Fibroblast of upper back skin (primary cell): ENCODE results near the gene KLHL33.
"Not testable (repeated sequence)": the region's sequence is repeated elsewhere in the genome, so short reads cannot be mapped to it uniquely, and the experiment has no call there.

Experiments
- DNase-seq: peaks from one replicate; pipeline ENCODE4 v3.0.0-alpha.2; 2013

The KLHL33 gene

DNA sequence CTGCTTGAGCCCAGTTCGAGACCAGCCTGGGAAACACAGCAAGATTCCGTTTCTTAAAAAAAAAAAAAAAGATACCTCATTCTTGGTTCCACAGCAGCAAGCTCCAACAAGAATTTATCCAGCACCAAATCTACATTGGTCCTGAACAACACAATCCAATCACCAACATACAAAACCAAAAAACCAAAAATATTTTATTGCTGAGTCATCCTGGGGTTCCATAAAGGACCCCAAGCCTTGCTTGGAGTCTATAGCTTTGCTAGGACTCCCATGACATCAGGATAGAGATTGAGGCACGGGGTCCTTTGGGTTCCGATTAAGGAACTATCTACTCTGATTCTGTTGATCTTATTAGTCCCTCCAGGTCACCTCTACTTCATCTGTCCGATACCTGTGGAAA, 10.9 kb upstream of the KLHL33 start:
- DNase-seq, result no peak

DNA sequence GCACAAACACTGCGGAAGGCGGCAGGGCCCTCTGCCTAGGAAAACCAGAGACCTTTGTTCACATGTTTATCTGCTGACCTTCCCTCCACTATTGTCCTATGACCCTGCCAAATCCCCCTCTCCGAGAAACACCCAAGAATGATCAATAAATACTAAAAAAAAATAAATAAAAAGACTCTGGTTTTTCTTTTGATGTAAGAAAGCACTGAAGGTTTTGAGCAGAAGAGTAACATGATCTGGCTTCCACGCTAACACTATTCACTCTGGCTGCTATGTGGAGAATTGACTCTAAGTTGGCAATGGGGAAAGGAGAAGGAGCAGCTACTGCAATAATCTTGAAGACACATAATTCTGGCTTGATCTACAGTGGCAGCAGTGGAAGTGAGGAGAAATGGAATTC, 7.7 kb upstream of the KLHL33 start:
- not testable (repeated sequence) for DNase-seq

- no peak for DNase-seq
Measured at GRCh38 chr14:20441461-20441860, 5.5 kb upstream of the KLHL33 start.

GRCh38 chr14:20440882-20441281, 4.9 kb upstream of the KLHL33 start:
- no peak for DNase-seq

DNA sequence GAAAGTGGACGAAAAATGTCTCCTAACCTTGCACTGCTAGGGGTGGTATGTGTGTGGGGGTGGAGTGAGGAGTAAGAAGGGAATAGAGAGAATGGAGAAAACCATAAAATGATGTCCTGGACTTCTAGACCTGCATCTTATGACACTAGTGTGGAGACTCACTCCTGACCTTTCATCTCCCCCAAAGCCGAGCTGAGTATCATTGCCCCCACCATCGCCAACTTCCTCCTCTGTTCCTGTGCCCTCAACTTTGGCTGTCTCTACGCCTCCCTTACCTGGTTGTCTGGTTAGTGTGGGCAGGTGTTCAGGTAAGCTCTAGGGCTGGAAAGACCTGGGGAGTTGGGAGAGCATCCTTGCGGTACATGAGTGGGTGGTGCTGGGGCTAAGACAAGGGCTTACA, 4.5 kb upstream of the KLHL33 start:
- DNase-seq, result no peak

DNA sequence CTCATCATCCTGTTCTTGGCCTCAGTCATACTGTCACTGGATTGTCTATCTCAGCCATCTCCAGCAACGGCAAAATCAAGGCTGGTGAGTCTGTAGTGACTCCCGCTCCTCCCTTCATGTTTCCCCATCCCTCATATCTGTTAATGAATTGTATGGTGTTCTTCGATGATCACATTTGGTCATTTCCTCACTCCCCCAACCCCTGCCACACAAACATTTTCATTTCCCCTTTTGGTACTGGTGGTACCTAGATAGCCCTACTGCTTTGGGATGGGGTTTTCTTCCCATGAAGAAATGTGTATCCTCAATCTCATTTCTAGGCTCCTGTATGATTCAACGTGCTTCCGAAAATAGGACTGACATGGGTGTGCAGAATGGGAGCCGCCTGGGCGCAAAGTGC, 2.7 kb upstream of the KLHL33 start:
- DNase-seq, result no peak

DNA sequence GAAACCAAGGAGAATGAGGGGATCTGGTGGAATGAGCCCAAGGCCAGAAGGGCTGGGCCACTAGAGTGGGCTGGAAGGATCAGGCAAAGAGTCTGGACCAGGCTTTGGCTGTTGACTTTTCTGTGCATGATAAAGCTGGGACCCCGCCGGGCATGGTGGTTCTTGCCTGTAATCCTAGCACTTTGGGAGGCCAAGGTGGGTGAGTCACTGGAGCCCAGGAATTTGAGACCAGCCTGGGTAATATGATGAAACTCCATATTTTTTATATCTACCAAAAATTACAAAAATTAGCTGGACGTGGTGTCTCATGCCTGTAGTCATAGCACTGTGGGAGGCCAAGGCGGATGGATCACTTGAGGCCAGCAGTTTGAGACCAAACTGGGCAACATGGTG, 393 bp upstream of the KLHL33 start:
- DNase-seq, result peak; percentile 83

DNA sequence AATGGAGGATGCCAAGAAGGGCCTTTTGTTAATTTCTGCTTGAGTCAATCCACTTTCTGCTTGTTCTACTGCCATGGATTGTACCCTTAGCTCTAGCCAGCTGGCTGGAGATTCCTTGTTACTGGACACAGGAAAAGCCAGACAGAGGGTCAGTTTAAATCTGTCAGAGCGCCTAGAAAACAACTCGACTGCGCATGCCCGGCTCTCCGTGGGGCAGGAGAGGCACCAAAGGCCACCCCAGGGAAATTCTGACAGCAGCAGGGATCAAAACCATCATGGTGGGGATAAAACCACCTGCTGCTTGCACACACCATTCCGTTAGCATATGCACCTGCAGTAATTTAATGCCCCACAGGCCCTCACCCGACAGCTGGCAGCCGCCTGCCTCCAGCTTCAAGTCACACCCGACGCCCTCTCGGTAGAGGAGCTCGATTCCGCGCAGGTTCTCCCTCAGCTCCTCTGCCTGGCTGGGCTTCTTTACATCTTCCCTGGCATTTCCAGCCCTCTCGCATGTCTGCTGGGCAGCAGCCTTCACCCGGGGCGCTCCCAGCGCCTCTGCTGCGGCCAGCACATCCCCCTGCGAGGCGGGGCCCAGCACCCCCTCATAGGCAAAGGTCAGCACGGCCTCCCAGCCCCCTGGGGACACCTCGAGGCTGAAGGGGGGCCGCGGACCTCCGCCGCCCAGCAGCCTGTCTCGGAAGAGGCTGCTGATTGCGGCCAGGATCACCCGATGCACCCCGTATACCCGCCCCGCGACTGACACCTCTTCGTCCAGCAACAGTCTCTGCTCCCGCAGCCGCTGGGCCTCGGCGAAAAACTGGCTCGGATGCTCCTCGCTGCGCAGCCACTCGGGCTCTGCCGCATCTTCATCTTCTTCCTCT, 1.0 kb downstream of the KLHL33 start:
- no peak for DNase-seq

DNA sequence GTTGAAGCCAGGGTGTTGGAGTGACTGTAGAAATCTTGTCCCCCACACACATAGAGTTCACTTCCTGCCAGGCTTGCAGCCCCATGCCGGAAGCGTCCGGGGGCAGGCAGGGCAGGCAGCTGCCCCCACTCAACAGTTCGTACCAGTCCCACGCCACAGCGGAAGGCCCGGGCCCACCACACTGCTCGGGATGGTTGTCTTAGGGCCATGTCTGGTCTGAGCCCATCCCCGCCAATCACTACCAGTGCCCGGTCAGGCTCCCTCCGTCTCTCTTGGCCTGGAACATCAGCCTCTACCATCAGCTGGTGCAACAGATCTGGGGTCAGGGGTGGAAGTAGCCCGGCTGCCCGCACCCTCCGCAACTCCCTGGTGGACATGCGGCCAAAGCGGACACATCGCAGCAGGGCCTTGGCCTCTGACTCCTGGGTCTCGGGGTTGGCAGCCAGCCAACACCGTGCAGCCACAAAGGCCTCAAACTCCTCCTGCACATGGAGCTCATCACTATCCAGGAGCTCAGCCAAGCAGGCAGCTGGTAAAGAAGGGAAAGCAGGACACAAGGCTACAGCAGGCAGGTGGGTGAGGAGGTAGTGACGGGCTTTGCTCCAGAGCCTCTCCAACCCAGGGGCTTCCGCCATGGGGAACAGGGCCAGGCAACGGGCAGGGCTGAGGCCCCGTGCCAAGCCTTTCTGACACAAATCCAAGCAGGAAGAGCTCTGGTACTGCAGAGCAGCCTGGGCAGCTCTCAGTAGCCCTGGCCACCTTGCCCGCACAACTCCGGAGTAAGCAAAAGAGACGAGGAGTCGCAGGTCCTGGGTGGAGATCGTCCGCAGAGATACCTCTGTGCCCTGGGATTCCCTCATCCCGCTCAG, 5.9 kb downstream of the KLHL33 start:
- no peak for DNase-seq

GRCh38 chr14:20428802-20429201, 7.2 kb downstream of the KLHL33 start:
- DNase-seq, result no peak

GRCh38 chr14:20428010-20428365, 8.0 kb downstream of the KLHL33 start:
- DNase-seq, result no peak

DNA sequence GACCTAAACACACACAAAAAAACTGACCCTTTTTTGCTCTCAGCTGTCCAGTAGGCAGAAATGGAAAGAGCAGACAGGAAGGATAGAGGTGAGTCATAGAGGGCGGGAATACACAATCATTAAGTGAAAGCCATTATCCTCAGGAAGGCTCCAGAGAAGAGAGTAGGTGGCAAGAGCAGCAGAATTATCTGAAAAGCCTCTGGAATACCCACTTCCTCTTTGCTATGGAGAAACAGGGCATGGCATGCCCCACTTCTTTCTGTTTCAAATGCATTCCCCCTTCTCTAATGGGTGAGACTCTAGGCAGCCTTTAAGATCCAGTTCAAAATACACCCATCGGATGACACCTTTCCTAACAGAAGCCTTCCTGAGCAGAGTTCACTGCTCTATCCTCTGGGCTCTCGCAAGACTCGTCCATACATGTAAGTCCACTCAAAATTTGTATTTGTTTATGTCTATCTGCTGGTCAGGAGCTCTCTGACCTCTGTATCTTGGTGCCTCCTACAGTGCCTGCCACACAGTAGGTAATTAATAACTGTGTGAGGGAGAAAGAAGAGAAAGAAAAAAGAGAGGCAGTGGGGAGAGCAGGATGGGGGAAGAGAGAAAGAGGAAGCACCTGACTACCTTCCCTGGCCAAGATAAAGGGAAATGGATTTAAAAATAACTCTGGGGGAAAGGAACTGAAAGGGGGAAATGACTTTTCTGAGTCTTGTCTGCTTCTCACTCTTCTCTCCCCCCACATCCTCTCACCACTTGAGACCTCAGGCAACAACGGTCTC, 8.5 kb downstream of the KLHL33 start:
- DNase-seq, result peak; percentile 56

GRCh38 chr14:20424851-20425250, 11.1 kb downstream of the KLHL33 start:
- DNase-seq, result no peak

DNA sequence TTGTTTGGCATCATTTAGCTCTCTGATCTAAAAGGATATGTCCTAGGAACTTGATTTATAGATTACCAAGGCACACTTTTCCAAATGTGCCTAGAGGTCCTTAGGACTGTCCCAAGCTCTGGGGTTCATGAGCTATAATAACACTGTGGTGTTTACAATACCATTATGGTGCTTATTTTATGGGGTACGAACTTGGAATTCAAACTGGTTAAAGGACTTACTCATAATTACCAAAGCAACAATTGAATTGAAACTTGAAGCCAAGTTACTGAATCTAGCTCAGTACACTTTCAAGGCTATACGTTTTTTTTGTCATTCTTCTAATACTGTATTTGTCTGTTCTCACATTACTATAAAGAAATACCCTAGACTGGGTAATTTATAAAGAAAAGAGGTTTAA, 13.1 kb downstream of the KLHL33 start:
- DNase-seq, result no peak

DNA sequence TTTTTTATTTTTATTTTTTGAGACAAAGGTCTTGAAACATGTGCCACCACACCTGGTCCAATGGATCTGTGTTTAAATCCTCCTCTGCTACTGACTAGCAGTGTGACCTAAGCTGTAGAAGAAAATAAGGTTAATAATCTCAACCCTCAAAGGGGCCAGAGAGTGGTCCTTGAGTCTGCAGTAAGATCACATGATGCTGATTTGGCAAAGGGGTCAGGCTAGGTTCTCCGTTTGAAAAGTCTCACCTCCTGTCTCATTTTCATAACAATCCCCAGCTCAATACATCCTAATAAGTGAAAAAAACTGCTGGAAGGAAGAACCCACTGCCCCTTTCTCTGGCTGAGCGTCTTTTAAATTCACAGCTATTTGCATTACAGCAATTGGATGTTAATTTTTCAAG, 14.7 kb downstream of the KLHL33 start:
- no peak for DNase-seq

GRCh38 chr14:20419419-20419818, 16.5 kb downstream of the KLHL33 start:
- no peak for DNase-seq

- no peak for DNase-seq
Measured at GRCh38 chr14:20418501-20418909, 17.5 kb downstream of the KLHL33 start.

- no peak for DNase-seq
Measured at GRCh38 chr14:20417250-20418186, 18.4 kb downstream of the KLHL33 start.

DNA sequence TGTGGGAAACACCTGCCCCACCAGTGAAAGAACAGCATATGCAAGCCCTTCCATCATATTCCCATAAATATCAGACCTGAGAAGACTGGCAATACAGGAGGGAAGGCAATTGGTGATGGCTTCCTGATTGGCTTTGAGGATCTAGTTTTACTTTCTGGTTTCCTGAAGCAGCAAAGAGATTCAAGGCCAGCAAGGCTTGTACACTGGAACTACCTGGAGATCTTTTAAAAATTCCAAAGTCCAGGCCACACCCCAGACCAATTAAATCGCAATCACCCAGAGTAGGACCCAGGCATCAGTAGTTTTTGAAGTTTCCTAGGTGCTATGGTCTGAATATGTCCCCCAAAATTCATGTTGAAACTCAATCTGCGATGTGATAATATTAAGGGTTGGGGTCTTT, 19.7 kb downstream of the KLHL33 start:
- DNase-seq, result no peak

DNA sequence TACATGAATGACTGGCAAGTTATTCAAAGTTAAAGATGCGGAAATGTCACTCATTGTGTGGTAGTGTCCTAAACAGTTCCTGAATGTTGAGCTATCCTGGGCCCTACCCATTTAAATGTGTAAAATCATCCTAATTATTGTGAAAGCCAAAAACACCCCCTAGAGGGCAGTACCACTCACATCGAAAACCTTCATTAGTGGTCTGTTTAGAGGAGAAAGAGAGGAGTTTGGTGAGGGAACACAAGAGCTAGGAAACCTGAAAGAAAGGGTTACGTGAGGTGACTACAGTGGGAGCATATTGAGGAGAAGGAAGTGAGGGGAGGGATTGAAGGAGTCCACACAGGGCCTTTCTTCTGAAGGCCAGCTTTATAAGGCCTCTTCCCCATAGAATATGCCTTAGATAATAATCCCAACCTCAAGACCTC, 20.2 kb downstream of the KLHL33 start:
- DNase-seq, result peak; percentile 62

DNA sequence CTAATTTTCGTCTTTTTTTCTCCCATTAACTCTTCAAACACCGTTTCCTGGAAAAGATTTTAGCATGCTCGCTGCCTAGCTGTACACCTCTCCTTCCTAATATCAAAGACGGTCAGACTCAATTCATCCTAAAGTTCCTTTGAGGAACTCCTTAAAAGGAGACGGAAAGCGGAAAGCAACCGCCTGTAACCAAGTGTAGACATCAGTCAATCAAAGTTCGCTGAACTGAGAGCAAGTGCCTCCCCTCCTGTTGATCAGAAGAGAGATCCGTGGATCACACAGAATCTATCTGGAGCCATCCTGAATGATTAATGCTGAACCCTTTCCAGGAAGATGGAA, 22.3 kb downstream of the KLHL33 start:
- no peak for DNase-seq
